ENCODE data around the gene ECI1.
"Not testable (repeated sequence)": the region's sequence is repeated elsewhere in the genome, so short reads cannot be mapped to it uniquely, and the experiment has no call there.

The ECI1 gene

DNA sequence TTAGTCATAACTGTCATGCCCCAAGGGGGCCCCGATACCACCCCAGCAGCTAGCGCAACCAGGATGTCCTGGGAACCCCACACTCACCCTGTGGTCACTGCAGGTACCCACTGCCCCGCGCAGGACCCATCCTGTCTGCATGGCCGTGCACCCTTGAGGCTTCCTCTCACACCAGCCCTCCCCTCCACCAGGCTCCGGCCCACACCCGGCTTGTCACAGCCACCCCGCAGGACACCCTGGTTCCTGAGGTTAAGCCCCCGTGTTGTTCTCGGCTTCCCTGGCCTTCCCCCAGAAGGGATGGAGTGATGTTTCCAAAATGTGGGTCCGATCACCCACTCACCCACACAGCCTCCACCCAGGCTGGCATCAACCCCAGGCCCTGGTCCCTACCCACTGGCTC, 7.6 kb downstream of the ECI1 start:
- no peak overlapping the region for H3K4me3 ChIP-seq (ENCODE audit: low read depth, low read length)
- TF ChIP-seq, protein P1, sequence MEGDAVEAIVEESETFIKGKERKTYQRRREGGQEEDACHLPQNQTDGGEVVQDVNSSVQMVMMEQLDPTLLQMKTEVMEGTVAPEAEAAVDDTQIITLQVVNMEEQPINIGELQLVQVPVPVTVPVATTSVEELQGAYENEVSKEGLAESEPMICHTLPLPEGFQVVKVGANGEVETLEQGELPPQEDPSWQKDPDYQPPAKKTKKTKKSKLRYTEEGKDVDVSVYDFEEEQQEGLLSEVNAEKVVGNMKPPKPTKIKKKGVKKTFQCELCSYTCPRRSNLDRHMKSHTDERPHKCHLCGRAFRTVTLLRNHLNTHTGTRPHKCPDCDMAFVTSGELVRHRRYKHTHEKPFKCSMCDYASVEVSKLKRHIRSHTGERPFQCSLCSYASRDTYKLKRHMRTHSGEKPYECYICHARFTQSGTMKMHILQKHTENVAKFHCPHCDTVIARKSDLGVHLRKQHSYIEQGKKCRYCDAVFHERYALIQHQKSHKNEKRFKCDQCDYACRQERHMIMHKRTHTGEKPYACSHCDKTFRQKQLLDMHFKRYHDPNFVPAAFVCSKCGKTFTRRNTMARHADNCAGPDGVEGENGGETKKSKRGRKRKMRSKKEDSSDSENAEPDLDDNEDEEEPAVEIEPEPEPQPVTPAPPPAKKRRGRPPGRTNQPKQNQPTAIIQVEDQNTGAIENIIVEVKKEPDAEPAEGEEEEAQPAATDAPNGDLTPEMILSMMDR (IDR thresholded peaks at IDR 0.05; ENCODE audit: low read depth, low read length), result no peak
- no peaks in the 10 kb centered on the region for H3K4me1 ChIP-seq
- H3K36me3 ChIP-seq, result peaks cover 57% of the 10 kb centered on the region
- DNase-seq, result no peak
- H3K27me3 ChIP-seq, result no peaks in the 10 kb centered on the region
- H3K9me3 ChIP-seq, result no peaks in the 10 kb centered on the region

DNA sequence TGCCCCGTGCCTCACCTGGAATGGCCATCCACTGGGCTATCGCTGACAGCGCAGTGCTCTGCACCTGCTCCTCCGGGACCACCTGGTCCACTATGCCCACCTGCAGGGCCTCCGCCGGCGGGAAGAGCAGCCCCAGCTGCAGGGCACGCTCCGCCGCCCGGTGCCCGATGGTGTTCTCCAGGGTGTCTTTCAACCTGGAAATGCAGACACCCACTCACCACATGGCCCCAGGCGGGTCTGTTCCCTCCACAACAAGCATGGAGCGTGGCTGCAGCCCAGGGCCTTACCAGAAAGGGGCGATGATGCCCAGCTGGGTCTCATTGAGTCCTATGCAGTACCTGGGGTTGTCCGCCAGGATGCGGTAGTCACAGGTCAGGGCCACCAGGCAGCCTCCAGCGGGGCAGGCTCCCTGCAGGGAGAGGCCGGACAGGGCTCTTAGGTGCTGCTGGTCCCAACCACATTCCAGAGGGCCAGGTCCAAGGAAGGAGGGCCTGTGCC, 8.3 kb downstream of the ECI1 start:
- H3K36me3 ChIP-seq, result peaks cover 54% of the 10 kb centered on the region
- no peaks in the 10 kb centered on the region for H3K27me3 ChIP-seq
- H3K4me3 ChIP-seq (ENCODE audit: low read depth, low read length), result no peak overlapping the region
- DNase-seq, result peak; percentile 56
- TF ChIP-seq, protein P1 (IDR thresholded peaks at IDR 0.05; ENCODE audit: low read depth, low read length), result 0 out of 2 replicates have a peak, but pooled peaks have one; percentile 21
- H3K9me3 ChIP-seq, result no peaks in the 10 kb centered on the region
- no peaks in the 10 kb centered on the region for H3K4me1 ChIP-seq

DNA sequence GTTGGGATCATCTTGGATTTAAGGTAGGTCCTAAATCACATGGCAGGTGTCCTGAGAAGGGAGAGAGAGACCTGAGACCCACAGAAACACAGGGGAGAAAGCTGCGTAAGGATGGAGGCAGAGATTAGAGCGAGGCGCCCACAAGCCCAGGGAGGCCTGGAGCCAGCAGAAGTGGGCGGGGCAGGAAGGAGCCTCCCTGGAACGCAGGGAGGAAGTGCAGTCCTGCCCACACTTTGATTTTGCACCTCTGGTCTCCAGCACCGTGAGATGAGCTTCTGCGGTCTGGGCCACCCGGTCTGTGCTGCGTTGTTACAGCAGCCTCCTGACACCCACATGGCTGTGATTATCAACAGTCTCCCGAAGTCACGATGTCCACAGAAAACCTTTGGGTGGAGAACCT, 8.8 kb downstream of the ECI1 start:
- peaks cover 54% of the 10 kb centered on the region for H3K36me3 ChIP-seq
- no peaks in the 10 kb centered on the region for H3K9me3 ChIP-seq

DNA sequence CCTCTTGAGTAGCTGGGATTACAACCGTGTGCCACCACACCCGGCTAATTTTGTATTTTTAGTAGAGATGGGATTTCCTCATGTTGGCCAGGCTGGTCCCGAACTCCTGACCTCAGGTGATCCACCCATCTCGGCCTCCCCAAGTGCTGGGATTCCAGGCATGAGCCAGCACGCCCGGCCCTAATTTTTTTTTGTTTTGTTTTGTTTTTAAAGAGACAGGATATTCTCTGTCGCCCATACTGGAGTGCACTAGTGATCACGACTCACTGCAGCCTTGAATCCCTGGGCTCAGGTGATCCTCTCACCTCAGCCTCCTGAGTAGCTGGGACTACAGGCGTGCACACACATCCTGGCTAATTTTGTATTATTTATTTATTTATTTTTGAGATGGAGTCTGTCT, 11.1 kb downstream of the ECI1 start:
- DNase-seq; H3K27me3 ChIP-seq; H3K9me3 ChIP-seq; H3K4me1 ChIP-seq; H3K4me3 ChIP-seq (ENCODE audit: low read depth, low read length): not testable (repeated sequence)
- H3K36me3 ChIP-seq, result peaks cover 37% of the 10 kb centered on the region

More for the DNA sequence above, 8.8 kb downstream of the ECI1 start:
- no peaks in the 10 kb centered on the region for H3K4me1 ChIP-seq
- no peak overlapping the region for H3K4me3 ChIP-seq (ENCODE audit: low read depth, low read length)
- H3K27me3 ChIP-seq, result no peaks in the 10 kb centered on the region
- DNase-seq, result no peak
- TF ChIP-seq, protein P1 (IDR thresholded peaks at IDR 0.05; ENCODE audit: low read depth, low read length), result no peak

DNA sequence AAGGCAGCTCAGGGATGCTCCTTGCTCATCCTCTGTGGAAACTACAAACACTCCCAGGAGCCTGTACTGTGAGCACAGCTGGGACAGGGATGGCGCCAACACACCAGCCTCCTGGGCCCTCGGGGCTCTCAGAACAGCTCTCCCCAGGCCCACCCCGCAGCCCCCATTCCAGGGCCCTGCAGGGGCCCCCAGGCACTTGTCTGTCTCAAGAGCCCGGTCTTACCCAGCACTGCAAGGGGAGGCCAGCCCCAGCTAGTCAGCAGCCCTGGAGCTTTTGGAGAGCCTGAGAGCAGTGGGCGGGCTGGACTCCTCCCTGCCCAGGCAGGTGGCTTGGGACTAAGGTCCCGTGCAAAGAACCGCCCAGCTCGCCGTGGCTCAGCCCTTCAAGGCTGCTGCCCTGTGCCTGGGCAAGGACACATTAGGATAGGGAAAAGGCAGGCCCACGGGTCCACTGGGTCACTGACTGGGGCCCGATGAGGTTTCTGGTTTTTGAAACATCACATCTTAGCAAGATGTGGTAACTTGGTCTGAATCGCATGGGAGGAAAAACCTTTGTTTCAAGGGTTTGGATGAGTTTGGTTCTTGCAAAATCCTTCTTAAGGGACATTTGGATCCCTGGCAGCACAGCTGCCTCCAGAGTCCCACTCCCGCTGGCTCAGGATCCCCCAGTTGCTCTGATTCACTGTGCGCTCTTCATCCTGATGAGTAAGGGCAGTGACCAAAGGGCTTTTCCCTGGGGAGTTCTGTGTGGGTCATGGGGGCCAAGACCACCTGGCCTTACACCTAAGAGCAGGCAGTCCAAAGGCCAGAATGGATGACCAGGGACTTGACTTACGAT, 12.3 kb downstream of the ECI1 start:
- no peaks in the 10 kb centered on the region for H3K27me3 ChIP-seq
- no peaks in the 10 kb centered on the region for H3K9me3 ChIP-seq
- TF ChIP-seq, protein P1 (IDR thresholded peaks at IDR 0.05; ENCODE audit: low read depth, low read length), result no peak
- H3K36me3 ChIP-seq, result peaks cover 35% of the 10 kb centered on the region
- H3K4me3 ChIP-seq (ENCODE audit: low read depth, low read length), result no peak overlapping the region
- no peaks in the 10 kb centered on the region for H3K4me1 ChIP-seq
- no peak for DNase-seq

DNA sequence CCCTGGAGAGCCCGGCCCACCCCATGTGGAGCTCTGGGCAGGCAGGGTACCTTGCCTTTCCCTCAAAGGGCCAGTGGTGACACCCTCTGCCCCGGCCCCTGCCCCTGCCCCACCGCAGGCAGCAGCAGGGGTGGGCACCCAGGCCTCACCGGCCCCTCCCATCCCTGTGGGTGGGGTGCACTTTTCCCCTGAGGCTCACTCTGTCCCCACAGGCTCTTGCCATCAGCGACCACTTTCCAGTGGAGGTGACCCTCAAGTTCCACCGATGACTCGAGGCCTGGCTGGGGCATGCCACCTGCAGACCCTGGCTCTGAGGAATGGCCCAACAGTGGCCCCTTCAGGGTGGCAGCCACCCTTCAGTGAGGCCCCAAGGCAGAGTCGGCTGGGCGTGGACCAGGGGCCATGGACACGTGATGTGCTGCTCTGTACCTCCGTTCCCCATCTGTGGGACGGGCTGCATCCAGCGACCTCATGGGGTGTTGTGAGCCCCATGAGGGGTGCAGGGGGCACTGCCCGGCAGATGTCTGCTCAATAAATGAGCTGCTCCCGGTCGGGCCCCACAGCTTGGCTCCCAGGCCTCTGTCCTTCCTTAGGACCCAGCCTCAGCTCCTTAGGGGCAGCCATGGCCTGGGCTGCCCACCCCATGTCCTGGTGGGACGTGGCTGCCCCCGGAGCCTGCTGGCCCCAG, 13.1 kb downstream of the ECI1 start:
- Histone ChIP-seq H3K27me3 (no peaks in the 10 kb centered on the region), H3K9me3 (no peaks in the 10 kb centered on the region), H3K4me1 (no peaks in the 10 kb centered on the region), H3K36me3 (peaks cover 35% of the 10 kb centered on the region), H3K4me3 (ENCODE audit: low read depth, low read length) (no peak overlapping the region)
- TF ChIP-seq, protein P1 (IDR thresholded peaks at IDR 0.05; ENCODE audit: low read depth, low read length), result no peak
- DNase-seq, result no peak

Data from BE2C (cell line).